GM10266 (cell line): Measurements from ENCODE around the gene SAAL1.

Experiments used
- DNase-seq: peaks from one replicate; pipeline ENCODE4 v3.0.0; 2012; ENCODE audit errors: extremely low spot score
- TF ChIP-seq, protein P1 (sequence below): IDR thresholded peaks from 2 replicates; pipeline ENCODE4 v1.5.1; 2012; ENCODE audit warnings: mild to moderate bottlenecking, low read depth; ENCODE audit not compliant: control insufficient read depth, insufficient read depth; ENCODE audit errors: missing control alignments

The SAAL1 gene

GRCh38 chr11:18080451-18080850 lies 25.4 kb downstream of the SAAL1 start:
- DNase-seq = no peak

DNA sequence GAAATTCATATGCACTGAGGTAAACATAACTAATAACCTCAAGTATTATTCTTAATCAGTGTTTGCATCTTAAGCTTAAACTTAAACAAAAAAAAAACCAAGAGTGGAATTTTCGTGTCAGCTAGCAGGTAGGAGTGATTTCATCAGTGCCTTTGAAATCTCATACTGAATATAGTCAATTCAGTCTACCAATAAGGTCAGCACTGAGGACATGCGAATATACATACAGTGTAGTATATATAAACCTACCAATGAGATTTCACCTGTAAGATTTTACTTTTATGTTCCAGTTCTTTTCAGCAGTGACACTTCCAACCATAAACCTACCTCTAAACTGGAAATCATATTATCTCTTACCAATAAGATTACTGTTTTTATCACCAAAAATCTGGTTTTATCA lies 27.0 kb downstream of the SAAL1 start:
- TF ChIP-seq, protein P1, sequence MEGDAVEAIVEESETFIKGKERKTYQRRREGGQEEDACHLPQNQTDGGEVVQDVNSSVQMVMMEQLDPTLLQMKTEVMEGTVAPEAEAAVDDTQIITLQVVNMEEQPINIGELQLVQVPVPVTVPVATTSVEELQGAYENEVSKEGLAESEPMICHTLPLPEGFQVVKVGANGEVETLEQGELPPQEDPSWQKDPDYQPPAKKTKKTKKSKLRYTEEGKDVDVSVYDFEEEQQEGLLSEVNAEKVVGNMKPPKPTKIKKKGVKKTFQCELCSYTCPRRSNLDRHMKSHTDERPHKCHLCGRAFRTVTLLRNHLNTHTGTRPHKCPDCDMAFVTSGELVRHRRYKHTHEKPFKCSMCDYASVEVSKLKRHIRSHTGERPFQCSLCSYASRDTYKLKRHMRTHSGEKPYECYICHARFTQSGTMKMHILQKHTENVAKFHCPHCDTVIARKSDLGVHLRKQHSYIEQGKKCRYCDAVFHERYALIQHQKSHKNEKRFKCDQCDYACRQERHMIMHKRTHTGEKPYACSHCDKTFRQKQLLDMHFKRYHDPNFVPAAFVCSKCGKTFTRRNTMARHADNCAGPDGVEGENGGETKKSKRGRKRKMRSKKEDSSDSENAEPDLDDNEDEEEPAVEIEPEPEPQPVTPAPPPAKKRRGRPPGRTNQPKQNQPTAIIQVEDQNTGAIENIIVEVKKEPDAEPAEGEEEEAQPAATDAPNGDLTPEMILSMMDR = no peak
- no peak for DNase-seq

More at GRCh38 chr11:18080451-18080850, 25.4 kb downstream of the SAAL1 start:
- TF ChIP-seq, protein P1 = no peak

GRCh38 chr11:18075444-18075843 lies 30.4 kb downstream of the SAAL1 start:
- TF ChIP-seq, protein P1 = no peak
- no peak for DNase-seq

GRCh38 chr11:18071098-18071705 lies 34.7 kb downstream of the SAAL1 start:
- TF ChIP-seq, protein P1 = no peak
- no peak for DNase-seq

DNA sequence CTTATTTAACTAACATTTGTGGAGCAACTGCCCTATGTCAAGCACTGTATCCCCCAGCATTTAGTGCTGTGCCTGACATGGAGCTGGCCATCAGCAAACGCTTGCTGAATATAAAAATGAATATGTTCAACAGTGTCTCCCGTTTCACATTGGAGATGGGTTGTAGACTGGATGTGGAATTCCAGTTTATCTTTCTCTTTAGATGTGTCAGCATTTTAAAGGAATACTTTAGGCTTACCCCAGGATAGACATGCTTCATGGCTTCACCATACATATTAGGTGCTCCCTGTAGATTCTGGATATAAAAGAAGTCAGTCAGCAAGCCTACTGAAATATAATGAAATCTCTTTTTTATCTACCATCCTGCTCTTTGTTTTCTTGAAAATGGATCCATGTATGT lies 38.5 kb downstream of the SAAL1 start:
- TF ChIP-seq, protein P1 = no peak
- DNase-seq = no peak

DNA sequence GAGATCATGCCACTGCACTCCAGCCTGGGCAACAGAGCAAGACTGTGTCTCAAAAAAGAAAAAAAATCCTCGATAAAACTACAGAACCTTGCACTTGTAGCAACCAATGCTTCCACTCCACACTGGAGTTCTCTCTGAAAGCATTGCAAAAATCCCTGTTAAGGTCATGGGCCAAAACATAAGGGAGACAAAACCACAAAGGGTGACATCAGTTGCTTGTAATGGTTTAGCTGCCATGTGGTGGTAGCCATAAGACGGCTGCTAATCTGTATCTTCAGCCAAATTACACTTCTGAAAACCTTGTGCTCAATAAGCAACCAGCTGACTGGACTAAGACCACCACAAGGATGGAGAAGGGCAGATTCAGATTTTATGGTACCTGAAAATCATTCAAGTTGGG lies 39.3 kb downstream of the SAAL1 start:
- TF ChIP-seq, protein P1 = no peak
- DNase-seq = no peak

DNA sequence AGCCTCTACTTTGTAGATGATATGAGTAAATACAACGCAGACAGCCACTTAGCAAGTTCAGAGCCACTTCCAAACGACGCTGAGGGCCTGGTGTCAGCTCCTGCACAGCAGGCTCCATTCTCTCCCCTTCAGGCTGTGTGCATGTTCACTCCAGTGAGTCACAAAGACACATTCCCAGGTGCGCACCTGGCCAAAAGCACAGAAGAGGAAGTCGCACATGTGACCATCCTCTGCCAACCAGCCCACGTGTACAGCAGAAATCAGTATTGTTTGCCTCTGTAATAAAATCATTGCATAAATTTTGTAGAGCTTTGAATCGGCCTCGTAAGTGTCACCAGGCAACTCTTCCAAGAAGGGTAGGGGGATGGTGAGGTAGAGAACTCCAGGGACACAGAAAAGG lies 40.3 kb downstream of the SAAL1 start:
- DNase-seq = no peak
- TF ChIP-seq, protein P1 = no peak
